HEK293T (cell line): ENCODE data around the gene RPS21.

ENCODE experiments used
- ARNT ChIP-seq: fragments of 450-650 bp; IDR thresholded peaks from 2 replicates; pipeline ENCODE4 v1.6.1; 2017; ENCODE audit warnings: mild to moderate bottlenecking
- BHLHE40 ChIP-seq: fragments of 450-650 bp; IDR thresholded peaks from 2 replicates; pipeline ENCODE4 v1.6.1; 2016; ENCODE audit warnings: mild to moderate bottlenecking, moderate library complexity, borderline replicate concordance
- CTBP1 ChIP-seq: fragments of 450-650 bp; IDR thresholded peaks from 2 replicates; pipeline ENCODE4 v1.6.1; 2016; ENCODE audit warnings: borderline replicate concordance
- FOXA1 ChIP-seq: fragments of 450-650 bp; IDR thresholded peaks from 2 replicates; pipeline ENCODE4 v1.6.1; 2016; ENCODE audit warnings: mild to moderate bottlenecking
- FOXM1 ChIP-seq: fragments of 450-650 bp; IDR thresholded peaks from 2 replicates; pipeline ENCODE4 v1.6.1; 2017; ENCODE audit warnings: mild to moderate bottlenecking, borderline replicate concordance
- HDGF ChIP-seq: fragments of 450-650 bp; IDR thresholded peaks from 2 replicates; pipeline ENCODE4 v1.6.1; 2017; ENCODE audit warnings: antibody characterized with exemption, borderline replicate concordance
- LEF1 ChIP-seq: fragments of 450-650 bp; IDR thresholded peaks from 2 replicates; pipeline ENCODE4 v1.6.1; 2017; ENCODE audit warnings: mild to moderate bottlenecking, borderline replicate concordance
- SP1 ChIP-seq: fragments of 450-650 bp; IDR thresholded peaks from 2 replicates; pipeline ENCODE4 v1.6.1; 2017
- SUZ12 ChIP-seq: fragments of 450-650 bp; IDR thresholded peaks from 2 replicates; pipeline ENCODE4 v1.6.1; 2016; ENCODE audit warnings: mild to moderate bottlenecking
- TARDBP ChIP-seq: fragments of 450-650 bp; IDR thresholded peaks from 2 replicates; pipeline ENCODE4 v1.6.1; 2016
- ZNF384 ChIP-seq: fragments of 450-650 bp; IDR thresholded peaks from 2 replicates; pipeline ENCODE4 v1.6.1; 2016

- TF ChIP-seq LEF1 (no peak), SUZ12 (no peak), SP1 (no peak), TARDBP (no peak), CTBP1 (no peak), FOXA1 (no peak), ZNF384 (no peak), HDGF (no peak), BHLHE40 (no peak), FOXM1 (no peak), ARNT (no peak)
These were observed 9.8 kb upstream of the RPS21 start for GRCh38 chr20:62377064-62377461.
